ENCODE results near the gene TRHDE.

TRHDE gene

DNA sequence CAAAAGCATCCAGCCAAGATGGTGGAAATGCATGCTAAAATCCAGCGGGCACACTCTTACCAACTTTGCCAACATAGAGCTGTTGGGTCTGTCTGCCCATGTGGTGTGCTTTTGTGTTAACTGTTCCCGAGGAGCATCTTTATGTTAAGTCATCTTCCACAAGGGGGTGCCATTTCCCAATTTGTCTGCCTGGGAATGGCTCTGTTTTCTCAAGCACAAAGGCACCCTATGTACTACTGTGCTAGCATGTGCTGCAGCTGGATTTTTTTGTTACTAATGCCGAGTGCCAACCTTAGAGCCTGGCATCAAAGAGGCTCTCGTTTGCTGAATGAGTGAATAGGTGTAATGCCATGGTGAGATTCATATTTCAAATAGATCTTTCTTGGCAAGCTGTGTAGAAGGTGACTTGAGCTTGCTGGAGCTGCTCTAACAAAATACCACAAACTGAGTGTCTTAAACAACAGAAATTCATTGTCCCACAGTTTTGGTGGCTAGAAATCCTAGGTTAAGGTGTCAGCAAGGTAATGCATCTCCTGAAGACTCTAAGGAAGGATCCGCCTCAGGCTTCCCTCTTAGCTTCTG lies 74.3 kb downstream of the TRHDE start:
- H3K4me3 ChIP-seq (ENCODE audit: control insufficient read depth, low read depth, low read length), result no peak overlapping the region
- TF ChIP-seq, protein P1, sequence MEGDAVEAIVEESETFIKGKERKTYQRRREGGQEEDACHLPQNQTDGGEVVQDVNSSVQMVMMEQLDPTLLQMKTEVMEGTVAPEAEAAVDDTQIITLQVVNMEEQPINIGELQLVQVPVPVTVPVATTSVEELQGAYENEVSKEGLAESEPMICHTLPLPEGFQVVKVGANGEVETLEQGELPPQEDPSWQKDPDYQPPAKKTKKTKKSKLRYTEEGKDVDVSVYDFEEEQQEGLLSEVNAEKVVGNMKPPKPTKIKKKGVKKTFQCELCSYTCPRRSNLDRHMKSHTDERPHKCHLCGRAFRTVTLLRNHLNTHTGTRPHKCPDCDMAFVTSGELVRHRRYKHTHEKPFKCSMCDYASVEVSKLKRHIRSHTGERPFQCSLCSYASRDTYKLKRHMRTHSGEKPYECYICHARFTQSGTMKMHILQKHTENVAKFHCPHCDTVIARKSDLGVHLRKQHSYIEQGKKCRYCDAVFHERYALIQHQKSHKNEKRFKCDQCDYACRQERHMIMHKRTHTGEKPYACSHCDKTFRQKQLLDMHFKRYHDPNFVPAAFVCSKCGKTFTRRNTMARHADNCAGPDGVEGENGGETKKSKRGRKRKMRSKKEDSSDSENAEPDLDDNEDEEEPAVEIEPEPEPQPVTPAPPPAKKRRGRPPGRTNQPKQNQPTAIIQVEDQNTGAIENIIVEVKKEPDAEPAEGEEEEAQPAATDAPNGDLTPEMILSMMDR (conservative IDR thresholded peaks at IDR 0.05; ENCODE audit: control insufficient read depth, insufficient read depth, low read depth, low read length), result peak; percentile 54
- DNase-seq (ENCODE audit: low read depth), result peak; percentile 61

DNA sequence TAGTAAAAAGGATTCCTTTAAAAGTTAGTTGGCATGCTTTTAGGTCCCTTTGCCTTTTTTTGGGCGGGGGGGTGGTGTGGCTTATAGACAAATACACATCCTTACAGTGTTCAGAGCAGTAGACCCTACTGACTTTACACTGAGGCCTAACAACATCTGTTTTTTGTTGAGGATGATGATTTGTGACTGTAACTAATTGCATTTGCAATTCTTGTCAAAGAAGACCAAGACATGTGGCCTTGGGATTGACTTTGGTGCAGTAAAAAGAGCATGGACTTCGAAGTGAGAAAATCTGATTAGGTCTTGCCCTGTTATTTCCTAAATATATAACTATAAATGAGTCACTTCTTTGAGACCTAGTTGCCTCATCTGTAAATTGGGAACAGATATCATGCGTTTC lies 77.3 kb downstream of the TRHDE start:
- no peak for DNase-seq (ENCODE audit: low read depth)
- no peak overlapping the region for H3K4me3 ChIP-seq (ENCODE audit: control insufficient read depth, low read depth, low read length)
- TF ChIP-seq, protein P1 (conservative IDR thresholded peaks at IDR 0.05; ENCODE audit: control insufficient read depth, insufficient read depth, low read depth, low read length), result no peak

DNA sequence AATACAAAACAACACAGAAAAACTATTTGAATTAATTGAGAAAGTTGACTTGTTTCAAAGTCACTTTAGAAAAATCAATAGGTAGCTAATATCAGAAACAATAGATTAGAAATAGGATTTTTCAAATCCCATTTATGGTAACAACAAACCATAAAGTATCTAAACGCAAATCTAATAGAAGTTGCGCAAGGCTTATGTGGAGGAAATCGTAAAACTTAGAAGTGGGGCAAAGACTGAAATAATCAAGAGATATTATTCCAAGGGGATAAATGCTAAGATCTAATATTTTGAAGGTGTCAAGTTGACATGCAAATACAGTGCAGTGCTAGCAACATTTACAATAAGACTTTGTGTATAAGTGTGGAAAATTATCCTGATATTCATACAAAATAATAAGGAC lies 87.2 kb downstream of the TRHDE start:
- H3K4me3 ChIP-seq (ENCODE audit: control insufficient read depth, low read depth, low read length), result no peak overlapping the region
- no peak for DNase-seq (ENCODE audit: low read depth)
- TF ChIP-seq, protein P1 (conservative IDR thresholded peaks at IDR 0.05; ENCODE audit: control insufficient read depth, insufficient read depth, low read depth, low read length), result no peak

DNA sequence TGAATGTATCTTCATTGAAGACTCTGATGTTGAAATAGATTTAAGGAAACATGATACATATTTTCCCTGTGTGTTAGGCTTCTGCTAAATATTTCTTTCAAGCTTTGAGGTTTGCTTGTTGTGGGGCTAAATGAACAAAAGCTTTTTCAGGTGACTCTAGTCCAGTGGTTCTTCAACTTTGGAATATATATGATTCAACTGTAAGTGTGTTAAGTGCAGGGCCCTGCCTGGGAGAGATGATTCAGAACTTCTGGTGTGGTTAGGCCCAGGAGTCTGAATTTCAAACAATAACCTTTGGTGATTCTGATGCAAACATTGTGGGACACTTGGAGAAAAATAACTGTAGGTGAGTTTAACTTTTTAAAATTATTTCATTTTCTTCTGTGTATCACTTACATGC lies 93.0 kb downstream of the TRHDE start:
- TF ChIP-seq, protein P1 (conservative IDR thresholded peaks at IDR 0.05; ENCODE audit: control insufficient read depth, insufficient read depth, low read depth, low read length), result no peak
- no peak for DNase-seq (ENCODE audit: low read depth)
- H3K4me3 ChIP-seq (ENCODE audit: control insufficient read depth, low read depth, low read length), result no peak overlapping the region

DNA sequence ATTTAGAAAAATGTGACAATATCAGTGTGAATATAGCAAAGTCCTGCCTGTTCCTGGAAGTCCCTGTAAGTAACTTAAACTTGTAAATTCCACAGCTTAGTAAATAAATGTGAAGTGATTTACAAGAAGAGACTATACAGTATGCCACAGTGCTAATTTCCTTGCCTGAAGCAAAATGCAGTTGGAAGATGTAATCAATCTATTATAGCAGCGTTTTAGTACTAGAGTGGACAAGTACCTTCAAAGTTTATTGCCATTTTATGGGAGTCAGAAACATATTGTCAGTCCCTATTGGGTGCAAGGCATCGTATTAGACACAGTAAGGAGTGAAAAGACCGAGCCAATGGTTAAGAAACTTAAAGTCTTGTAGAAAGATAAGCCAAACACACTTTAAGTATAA lies 94.1 kb downstream of the TRHDE start:
- TF ChIP-seq, protein P1 (conservative IDR thresholded peaks at IDR 0.05; ENCODE audit: control insufficient read depth, insufficient read depth, low read depth, low read length), result no peak
- DNase-seq (ENCODE audit: low read depth), result no peak
- H3K4me3 ChIP-seq (ENCODE audit: control insufficient read depth, low read depth, low read length), result no peak overlapping the region

DNA sequence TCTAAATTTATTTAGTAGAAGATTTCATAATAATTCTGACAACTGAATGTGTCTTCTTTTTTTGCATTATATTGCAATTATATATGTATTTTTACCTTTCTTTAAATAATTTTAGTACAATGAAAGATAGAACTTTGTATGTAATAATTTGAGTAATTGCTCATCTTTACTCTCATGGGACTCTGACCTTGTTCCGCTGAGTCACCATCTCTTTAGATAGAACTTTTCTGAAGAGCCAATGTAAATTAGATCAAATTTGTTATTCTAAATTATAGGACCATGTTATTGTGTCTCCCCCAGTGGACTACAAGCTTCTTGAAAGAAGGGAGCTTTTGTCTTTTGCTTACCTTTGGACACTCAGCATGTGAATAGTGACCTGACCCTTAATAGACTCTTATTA lies 96.1 kb downstream of the TRHDE start:
- H3K4me3 ChIP-seq (ENCODE audit: control insufficient read depth, low read depth, low read length), result no peak overlapping the region
- TF ChIP-seq, protein P1 (conservative IDR thresholded peaks at IDR 0.05; ENCODE audit: control insufficient read depth, insufficient read depth, low read depth, low read length), result no peak
- DNase-seq (ENCODE audit: low read depth), result no peak

Measured in fibroblast of mammary gland (primary cell).